ENCODE measurements around the gene DGKB.

Gene DGKB

DNA sequence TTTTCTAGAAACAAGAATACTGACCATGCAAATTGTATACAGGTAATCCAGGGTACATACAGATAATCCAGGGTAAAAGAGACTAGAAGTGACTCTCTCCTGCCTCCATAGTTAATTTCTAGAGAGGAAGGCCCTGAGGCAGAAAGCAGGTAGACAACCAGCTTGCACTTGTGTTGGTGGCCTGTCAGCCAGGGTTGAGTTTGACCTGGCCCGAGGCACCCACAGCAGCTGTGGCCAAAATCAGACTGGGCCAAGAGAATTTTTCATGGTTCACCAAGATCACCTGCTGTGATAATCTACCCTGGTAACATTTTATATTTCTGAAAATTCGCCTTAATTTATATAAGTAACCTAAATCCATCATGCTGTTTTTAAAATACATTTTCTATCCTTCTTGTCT, 526.6 kb downstream of the DGKB start:
- DNase-seq: no peak
- H3K27me3 Mint-ChIP-seq: no peaks in the 10 kb centered on the region
- H3K9me3 Mint-ChIP-seq: no peaks in the 10 kb centered on the region
- no peak overlapping the region for H3K27ac Mint-ChIP-seq
- peaks cover 2% of the 10 kb centered on the region for H3K4me1 Mint-ChIP-seq (ENCODE audit: low read depth)
- no peaks in the 10 kb centered on the region for H3K36me3 Mint-ChIP-seq (ENCODE audit: low read depth)
- no peak overlapping the region for H3K4me3 Mint-ChIP-seq

DNA sequence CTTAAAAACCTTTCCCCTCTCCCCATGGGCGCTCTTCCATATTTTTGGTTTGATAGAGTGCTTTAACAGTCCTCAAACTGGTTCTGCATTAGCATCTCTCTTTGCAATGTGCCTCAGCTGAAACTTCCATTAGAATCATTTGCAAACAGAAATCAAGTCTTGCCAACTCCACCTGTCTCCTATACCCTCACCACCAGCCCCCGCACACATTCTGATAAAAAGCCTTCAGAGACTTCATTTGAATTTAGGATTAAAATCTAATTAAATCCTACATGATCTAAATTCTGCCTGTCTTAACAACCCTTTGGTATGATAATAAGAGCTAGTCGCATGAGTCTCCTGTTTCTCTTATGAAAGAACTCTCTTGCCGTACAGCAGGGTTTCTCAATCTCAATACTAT, 528.2 kb downstream of the DGKB start:
- DNase-seq: no peak
- Mint-ChIP-seq H3K27me3 (no peaks in the 10 kb centered on the region), H3K4me3 (no peak overlapping the region), H3K4me1 (ENCODE audit: low read depth) (peaks cover 2% of the 10 kb centered on the region), H3K27ac (no peak overlapping the region), H3K36me3 (ENCODE audit: low read depth) (no peaks in the 10 kb centered on the region), H3K9me3 (no peaks in the 10 kb centered on the region)

DNA sequence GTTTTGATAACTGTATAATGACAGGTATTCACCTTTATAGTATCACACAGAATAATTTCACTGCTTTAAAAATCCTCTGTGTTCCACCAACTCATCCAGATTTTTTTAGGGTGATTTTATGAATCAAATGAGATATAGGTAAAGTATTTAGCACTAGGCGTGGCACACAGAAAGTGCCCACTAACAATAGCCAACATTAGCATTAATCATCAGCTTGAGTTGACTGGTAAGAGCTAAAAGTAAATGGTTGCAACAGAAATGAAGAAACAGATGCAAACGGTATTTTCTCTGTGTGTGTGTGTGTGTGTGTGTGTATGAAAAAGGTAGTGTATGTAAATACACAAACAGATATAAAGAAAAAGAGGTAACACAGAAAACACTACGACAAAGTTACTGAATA, 534.3 kb downstream of the DGKB start:
- no peaks in the 10 kb centered on the region for H3K27me3 Mint-ChIP-seq
- no peaks in the 10 kb centered on the region for H3K4me1 Mint-ChIP-seq (ENCODE audit: low read depth)
- H3K27ac Mint-ChIP-seq: no peak overlapping the region
- no peaks in the 10 kb centered on the region for H3K9me3 Mint-ChIP-seq
- DNase-seq: no peak
- no peak overlapping the region for H3K4me3 Mint-ChIP-seq
- no peaks in the 10 kb centered on the region for H3K36me3 Mint-ChIP-seq (ENCODE audit: low read depth)

DNA sequence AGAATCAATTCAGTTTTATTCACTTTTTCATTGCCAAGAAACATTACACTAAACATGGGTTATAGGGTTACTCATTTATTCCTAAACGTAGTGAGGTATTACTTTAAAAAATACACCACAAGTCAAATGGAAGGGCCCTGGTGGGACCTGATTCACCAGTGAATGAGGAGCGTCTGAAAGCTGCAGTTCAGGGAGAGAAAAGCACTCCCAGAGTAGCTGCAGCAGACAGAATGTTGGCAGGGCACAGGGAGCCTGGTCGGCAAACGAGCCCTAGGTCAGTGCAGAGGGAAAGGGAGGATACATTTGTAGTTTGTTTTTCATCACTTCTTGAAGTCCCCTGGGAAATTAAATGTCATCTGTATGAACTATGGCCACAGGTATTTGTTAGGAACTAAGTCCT, 551.4 kb downstream of the DGKB start:
- no peaks in the 10 kb centered on the region for H3K4me1 Mint-ChIP-seq (ENCODE audit: low read depth)
- no peaks in the 10 kb centered on the region for H3K9me3 Mint-ChIP-seq
- no peak for DNase-seq
- H3K27ac Mint-ChIP-seq: no peak overlapping the region
- H3K27me3 Mint-ChIP-seq: no peaks in the 10 kb centered on the region
- H3K36me3 Mint-ChIP-seq (ENCODE audit: low read depth): no peaks in the 10 kb centered on the region
- no peak overlapping the region for H3K4me3 Mint-ChIP-seq

DNA sequence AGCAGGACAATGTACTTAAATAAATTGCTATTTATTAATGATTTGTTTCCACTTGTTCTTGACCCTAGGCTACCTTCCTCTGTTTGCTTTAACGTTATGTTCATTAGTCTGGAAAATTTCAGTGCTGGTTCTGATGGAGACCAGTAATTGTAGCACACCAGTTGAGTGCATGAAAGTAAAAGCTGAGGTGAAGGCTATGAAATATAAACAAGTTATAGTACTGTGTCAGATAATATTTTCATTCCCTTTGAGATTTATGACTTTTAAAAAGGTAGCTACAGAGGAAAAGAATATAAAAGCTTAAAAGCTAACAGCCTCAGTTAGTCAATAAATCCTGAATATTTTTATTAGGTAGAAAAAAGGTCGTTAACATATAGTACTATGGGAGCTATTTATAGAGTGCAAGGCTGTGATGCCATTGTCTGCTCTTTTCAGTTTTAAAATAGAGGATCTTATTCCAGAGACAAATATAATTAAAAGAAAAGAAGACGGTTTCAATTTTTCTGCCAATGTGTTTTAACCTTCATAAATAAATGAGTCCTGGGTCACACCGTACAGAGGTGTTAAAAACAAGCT, 561.3 kb downstream of the DGKB start:
- H3K4me1 Mint-ChIP-seq (ENCODE audit: low read depth): no peaks in the 10 kb centered on the region
- no peak overlapping the region for H3K4me3 Mint-ChIP-seq
- H3K27me3 Mint-ChIP-seq: no peaks in the 10 kb centered on the region
- no peaks in the 10 kb centered on the region for H3K9me3 Mint-ChIP-seq
- DNase-seq: no peak
- H3K27ac Mint-ChIP-seq: no peak overlapping the region
- H3K36me3 Mint-ChIP-seq (ENCODE audit: low read depth): no peaks in the 10 kb centered on the region

DNA sequence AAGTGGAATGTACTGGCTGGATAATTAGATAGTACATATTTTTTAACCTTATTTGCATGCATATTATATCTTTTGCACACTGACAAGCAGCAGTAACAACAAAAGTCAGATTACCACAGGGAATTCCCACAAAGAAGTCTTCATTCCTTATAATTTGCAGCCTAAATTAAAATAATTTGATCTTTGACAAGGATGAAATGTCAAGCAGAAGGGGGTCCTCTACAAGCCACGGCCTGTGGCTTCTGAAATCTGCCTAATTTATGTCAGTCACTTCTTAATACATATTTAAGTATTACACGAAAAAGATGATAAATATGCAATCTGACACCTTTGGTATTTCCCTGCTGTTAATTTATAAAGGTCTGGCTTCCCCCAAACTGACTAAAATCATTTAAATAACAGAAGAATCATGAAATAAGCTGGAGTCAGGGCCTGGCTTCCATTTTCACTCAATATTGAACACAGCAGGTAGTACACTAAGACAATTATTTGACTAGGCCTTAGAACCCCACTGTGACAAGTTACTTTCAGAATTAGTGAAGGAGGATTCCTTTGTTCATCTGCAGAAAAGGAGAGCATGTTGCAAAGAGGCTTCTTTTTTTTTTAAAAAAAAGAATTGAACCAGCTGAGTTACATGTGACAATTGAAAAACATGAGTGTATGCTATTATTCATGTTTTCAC, 562.0 kb downstream of the DGKB start:
- Mint-ChIP-seq H3K27ac (no peak overlapping the region), H3K9me3 (no peaks in the 10 kb centered on the region), H3K4me1 (ENCODE audit: low read depth) (no peaks in the 10 kb centered on the region), H3K36me3 (ENCODE audit: low read depth) (no peaks in the 10 kb centered on the region), H3K4me3 (no peak overlapping the region), H3K27me3 (no peaks in the 10 kb centered on the region)
- DNase-seq: no peak

DNA sequence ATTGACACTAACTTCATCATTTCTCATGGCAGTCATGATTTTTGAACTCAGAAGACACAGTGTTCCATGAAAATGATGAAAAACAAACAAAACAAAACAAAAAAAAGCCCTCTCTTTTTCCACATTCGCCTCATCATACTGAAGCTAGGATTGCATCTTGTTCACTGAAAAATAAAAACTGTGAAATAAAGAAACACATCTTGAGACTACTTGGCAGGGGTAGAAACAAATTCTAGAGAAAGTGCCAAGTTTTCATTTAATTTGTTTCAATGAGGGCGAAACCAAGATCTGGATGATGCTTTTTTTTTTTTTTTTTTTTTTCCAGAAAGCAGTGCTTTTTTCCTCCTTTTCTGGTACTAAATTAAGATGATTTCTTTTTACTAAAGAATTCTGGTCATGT, 562.7 kb downstream of the DGKB start:
- no peaks in the 10 kb centered on the region for H3K4me1 Mint-ChIP-seq (ENCODE audit: low read depth)
- H3K27me3 Mint-ChIP-seq: no peaks in the 10 kb centered on the region
- H3K4me3 Mint-ChIP-seq: no peak overlapping the region
- H3K9me3 Mint-ChIP-seq: no peaks in the 10 kb centered on the region
- no peak for DNase-seq
- H3K27ac Mint-ChIP-seq: no peak overlapping the region
- H3K36me3 Mint-ChIP-seq (ENCODE audit: low read depth): no peaks in the 10 kb centered on the region

DNA sequence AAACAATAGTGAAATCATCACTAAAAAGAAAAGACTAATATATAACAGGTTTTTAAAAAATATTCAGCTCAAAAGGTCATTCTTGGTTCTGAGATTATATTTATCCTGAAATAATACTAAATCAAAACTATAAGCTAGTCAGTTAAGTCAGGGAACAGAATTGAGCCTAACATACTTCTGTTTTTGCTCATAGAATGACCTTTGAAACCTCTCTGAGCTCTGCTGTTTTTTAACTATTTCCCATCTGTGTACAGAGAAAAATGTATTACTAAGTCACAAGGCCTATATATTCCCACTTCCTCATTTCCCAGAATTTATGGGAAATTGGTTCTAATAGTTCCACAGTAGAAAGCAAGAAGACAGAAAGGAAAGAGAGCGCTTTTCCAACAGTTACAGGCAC, 566.3 kb downstream of the DGKB start:
- H3K27ac Mint-ChIP-seq: no peak overlapping the region
- H3K27me3 Mint-ChIP-seq: no peaks in the 10 kb centered on the region
- H3K4me1 Mint-ChIP-seq (ENCODE audit: low read depth): no peaks in the 10 kb centered on the region
- no peaks in the 10 kb centered on the region for H3K9me3 Mint-ChIP-seq
- no peak overlapping the region for H3K4me3 Mint-ChIP-seq
- H3K36me3 Mint-ChIP-seq (ENCODE audit: low read depth): no peaks in the 10 kb centered on the region
- no peak for DNase-seq

DNA sequence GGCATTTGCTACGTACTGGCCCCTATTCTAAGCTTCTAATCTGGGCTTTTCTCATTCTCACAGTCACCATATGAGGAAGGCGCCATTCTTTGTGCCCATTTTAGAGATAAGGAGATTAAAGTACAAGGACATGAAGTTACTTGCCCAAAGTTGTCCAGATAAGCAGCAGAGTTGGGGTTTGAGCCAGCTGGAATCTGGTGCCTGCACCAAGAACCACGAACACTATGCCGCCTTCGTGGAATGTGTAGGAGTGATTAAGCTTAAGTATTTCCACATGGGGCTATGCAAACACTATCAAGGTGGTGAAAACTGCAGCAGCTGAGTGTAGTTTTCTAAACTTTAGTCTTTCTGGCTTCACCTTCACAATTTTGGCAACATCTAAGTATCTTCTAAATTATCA, 570.4 kb downstream of the DGKB start:
- H3K36me3 Mint-ChIP-seq (ENCODE audit: low read depth): no peaks in the 10 kb centered on the region
- H3K4me1 Mint-ChIP-seq (ENCODE audit: low read depth): no peaks in the 10 kb centered on the region
- no peaks in the 10 kb centered on the region for H3K27me3 Mint-ChIP-seq
- no peaks in the 10 kb centered on the region for H3K9me3 Mint-ChIP-seq
- H3K4me3 Mint-ChIP-seq: no peak overlapping the region
- no peak overlapping the region for H3K27ac Mint-ChIP-seq
- no peak for DNase-seq

DNA sequence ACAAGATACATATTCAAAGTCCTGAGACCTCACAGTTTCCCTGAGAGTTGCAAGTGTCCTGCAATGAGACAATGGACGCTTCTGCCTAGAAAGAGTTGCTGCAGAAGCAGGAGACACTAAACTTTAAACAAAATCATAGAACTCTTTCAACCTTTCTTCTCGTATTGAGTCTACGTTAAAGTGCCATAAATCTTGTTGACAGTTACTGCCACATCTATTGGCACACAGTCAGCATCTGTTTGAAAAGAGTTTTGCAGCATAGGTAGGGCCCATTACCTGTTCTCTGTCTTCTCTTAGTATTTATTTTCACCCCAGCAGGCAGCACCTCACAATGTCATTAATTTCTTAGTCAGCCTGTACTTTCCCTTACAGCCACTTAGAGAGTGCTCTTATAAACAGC, 577.8 kb downstream of the DGKB start:
- no peaks in the 10 kb centered on the region for H3K36me3 Mint-ChIP-seq (ENCODE audit: low read depth)
- no peaks in the 10 kb centered on the region for H3K4me1 Mint-ChIP-seq (ENCODE audit: low read depth)

DNA sequence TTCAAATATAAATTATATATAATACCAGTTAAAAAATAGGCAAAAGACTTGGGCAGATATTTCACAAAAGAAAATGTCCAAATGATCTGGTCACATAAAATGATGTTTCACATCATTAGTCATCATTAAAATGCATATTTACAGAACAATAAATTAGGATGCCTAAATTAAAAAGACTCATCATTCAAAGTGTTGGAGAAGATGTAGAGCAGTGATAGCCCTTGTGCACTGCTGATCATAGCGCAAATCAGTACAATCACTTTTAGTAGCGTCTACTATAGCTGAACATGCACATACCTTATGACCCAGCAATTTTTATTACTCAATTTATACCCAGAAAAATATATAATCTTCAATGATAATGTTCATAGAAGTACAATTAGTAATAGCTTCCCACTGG, 579.8 kb downstream of the DGKB start:
- Mint-ChIP-seq H3K9me3 (peaks cover 6% of the 10 kb centered on the region), H3K36me3 (ENCODE audit: low read depth) (no peaks in the 10 kb centered on the region), H3K27ac (no peak overlapping the region), H3K27me3 (no peaks in the 10 kb centered on the region), H3K4me3 (no peak overlapping the region), H3K4me1 (ENCODE audit: low read depth) (no peaks in the 10 kb centered on the region)
- DNase-seq: no peak

More for the DNA sequence above, 577.8 kb downstream of the DGKB start:
- DNase-seq: no peak
- Mint-ChIP-seq H3K4me3 (no peak overlapping the region), H3K9me3 (peaks cover 6% of the 10 kb centered on the region), H3K27ac (no peak overlapping the region), H3K27me3 (no peaks in the 10 kb centered on the region)

DNA sequence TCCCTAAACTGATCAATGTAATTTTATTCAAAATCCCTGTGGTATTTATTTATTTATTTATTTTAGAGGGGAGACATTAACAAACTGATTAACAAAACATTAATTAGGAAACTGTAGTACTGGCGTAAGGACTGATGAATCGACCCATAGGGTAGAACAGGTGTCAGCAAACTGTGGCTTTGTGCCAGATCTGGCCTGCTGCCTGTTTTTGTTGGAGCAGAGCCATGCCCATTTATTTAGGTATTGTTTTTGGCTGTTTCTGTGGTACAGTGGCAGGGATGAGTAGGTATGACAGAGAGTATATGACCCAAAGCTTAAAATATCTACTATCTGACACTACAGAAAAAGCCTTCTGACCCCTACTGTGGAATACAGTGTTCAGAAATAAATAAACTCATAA, 580.6 kb downstream of the DGKB start:
- Mint-ChIP-seq H3K36me3 (ENCODE audit: low read depth) (no peaks in the 10 kb centered on the region), H3K9me3 (peaks cover 6% of the 10 kb centered on the region), H3K27ac (no peak overlapping the region), H3K4me1 (ENCODE audit: low read depth) (no peaks in the 10 kb centered on the region), H3K27me3 (no peaks in the 10 kb centered on the region), H3K4me3 (no peak overlapping the region)
- no peak for DNase-seq

DNA sequence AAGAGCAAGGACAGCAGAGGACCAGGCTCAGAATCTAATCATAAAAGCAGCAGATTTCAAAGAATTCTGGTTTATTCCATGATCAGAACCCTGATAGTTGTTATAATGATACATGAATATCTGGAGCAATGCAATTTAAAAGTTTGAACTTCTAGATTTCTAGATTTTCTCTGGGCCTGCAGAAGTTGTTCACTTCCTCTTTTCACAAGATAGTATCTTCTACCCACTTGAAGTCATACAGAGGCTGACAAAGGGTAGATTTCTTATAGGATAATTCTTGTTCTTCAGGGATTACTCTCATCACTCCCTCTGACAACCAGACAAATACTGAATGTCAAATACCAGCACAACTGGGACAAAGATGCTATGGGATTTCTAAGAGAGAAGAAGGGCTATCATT, 593.1 kb downstream of the DGKB start:
- H3K9me3 Mint-ChIP-seq: no peaks in the 10 kb centered on the region
- H3K36me3 Mint-ChIP-seq (ENCODE audit: low read depth): no peaks in the 10 kb centered on the region
- H3K4me3 Mint-ChIP-seq: no peak overlapping the region
- no peak for DNase-seq
- no peaks in the 10 kb centered on the region for H3K27me3 Mint-ChIP-seq
- H3K27ac Mint-ChIP-seq: no peak overlapping the region
- H3K4me1 Mint-ChIP-seq (ENCODE audit: low read depth): no peaks in the 10 kb centered on the region

DNA sequence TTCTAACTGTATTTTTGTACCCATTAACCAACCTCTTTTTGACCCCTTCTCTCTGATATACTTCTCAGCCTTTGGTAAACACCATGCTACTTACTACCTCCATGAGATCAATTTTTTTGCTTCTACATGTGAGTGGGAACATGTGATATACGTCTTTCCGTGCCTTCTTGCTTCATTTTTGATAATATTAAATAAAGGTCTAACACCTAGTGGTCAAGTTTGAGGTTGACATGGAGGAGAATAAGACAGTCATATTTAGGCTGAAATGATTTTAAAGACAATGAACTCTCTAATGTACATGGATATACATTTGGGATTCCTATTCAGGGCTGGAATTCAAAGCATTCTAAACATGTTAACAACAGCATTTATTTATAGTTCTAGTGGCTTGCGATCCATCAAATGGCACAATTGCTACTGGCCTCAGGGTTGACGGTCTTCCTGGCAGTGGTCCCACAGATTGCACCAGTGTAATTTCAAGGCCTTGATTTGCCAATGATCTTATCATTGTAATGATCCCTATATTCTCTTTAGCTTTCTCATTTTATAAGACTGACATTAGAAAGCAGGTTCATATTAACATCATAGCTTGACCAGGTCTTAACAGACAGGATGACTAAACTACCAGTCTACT, 597.2 kb downstream of the DGKB start:
- H3K27me3 Mint-ChIP-seq: no peaks in the 10 kb centered on the region
- no peak for DNase-seq
- H3K27ac Mint-ChIP-seq: no peak overlapping the region
- H3K9me3 Mint-ChIP-seq: no peaks in the 10 kb centered on the region
- no peak overlapping the region for H3K4me3 Mint-ChIP-seq
- no peaks in the 10 kb centered on the region for H3K4me1 Mint-ChIP-seq (ENCODE audit: low read depth)
- H3K36me3 Mint-ChIP-seq (ENCODE audit: low read depth): no peaks in the 10 kb centered on the region

DNA sequence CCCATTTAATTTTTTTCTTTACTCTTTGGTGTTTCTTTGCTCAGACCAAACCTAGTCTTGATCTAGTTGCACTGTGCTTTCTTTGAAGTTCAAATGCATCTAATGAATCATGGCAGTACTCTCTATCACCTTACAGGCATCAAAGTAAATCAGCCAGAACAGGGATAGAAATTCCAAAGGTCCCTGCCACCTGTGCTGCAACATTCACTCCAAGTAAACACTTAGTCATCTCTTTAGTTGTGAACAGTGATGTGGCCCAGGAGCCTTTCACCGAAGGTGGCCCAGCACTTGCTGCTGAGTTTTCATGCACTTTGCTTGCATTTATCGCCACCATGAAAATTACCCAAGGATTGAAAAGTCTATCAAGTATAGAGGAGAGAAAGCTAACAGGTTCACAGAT, 599.0 kb downstream of the DGKB start:
- Mint-ChIP-seq H3K27me3 (no peaks in the 10 kb centered on the region), H3K9me3 (no peaks in the 10 kb centered on the region), H3K36me3 (ENCODE audit: low read depth) (no peaks in the 10 kb centered on the region), H3K4me3 (no peak overlapping the region), H3K4me1 (ENCODE audit: low read depth) (no peaks in the 10 kb centered on the region), H3K27ac (no peak overlapping the region)
- DNase-seq: no peak
